ENCODE measurements around the gene LMLN.

Gene LMLN

GRCh38 chr3:198018416-198018815 is 58.4 kb downstream of the LMLN start:
- TF ChIP-seq, protein P1, sequence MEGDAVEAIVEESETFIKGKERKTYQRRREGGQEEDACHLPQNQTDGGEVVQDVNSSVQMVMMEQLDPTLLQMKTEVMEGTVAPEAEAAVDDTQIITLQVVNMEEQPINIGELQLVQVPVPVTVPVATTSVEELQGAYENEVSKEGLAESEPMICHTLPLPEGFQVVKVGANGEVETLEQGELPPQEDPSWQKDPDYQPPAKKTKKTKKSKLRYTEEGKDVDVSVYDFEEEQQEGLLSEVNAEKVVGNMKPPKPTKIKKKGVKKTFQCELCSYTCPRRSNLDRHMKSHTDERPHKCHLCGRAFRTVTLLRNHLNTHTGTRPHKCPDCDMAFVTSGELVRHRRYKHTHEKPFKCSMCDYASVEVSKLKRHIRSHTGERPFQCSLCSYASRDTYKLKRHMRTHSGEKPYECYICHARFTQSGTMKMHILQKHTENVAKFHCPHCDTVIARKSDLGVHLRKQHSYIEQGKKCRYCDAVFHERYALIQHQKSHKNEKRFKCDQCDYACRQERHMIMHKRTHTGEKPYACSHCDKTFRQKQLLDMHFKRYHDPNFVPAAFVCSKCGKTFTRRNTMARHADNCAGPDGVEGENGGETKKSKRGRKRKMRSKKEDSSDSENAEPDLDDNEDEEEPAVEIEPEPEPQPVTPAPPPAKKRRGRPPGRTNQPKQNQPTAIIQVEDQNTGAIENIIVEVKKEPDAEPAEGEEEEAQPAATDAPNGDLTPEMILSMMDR (IDR thresholded peaks at IDR 0.05; ENCODE audit: low read depth, low read length): no peak
- no peak for DNase-seq (ENCODE audit: extremely low read depth, low read depth)

GRCh38 chr3:198019115-198019514 is 59.1 kb downstream of the LMLN start:
- no peak for DNase-seq (ENCODE audit: extremely low read depth, low read depth)
- TF ChIP-seq, protein P1 (IDR thresholded peaks at IDR 0.05; ENCODE audit: low read depth, low read length): no peak

DNA sequence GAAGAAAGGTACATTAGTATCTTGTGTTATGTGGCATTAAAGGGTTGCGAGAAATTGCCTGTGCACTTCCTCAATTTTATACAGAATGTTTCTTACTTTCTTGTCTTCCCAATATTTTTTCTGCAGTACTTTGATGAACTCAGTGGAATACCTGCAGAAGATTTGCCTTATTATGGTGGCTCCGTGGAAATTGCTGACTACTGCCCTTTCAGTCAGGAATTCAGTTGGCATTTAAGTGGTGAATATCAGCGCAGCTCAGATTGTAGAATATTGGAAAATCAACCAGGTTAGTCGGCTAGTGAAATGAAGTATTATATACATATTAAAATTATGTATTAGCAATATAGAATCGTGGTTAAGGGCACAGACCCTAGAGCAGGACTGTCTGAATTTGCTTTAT is 61.3 kb downstream of the LMLN start:
- TF ChIP-seq, protein P1 (IDR thresholded peaks at IDR 0.05; ENCODE audit: low read depth, low read length): no peak
- no peak for DNase-seq (ENCODE audit: extremely low read depth, low read depth)

DNA sequence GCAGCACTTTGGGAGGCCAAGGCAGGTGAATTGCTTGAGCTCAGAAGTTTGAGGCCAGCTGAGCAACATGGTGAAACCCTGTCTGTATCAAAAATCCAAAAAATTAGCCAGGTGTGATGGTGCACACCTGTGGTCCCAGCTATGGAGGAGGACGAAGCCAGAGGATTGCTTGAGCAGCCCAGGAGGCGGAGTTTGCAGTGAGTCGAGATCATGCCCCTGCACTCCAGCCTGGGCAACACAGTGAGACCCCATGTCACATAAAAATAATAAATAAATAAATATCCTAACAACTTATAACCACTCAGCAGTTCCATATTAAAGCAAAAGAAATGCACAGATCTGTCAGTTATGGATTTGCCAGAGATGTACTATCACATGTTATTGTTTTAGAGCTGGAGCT is 62.6 kb downstream of the LMLN start:
- no peak for DNase-seq (ENCODE audit: extremely low read depth, low read depth)
- TF ChIP-seq, protein P1 (IDR thresholded peaks at IDR 0.05; ENCODE audit: low read depth, low read length): no peak

DNA sequence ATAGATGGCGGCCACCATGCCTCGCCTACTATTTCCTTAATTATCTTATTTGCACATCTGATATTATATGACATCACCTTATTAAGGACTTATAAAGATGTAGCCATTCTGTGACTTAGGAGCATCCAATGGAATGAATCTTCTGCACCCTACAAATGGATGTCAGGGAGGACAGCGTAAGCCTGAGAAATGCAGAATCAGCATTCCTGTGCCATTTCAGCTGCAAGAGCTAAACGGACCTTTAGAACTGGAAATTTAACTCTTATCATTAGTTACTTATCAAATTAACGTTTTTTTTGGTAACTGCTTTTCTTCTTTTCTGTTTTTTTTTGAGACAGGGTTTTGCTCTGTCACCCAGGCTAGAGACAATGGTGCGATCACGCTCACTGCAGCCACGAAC is 65.6 kb downstream of the LMLN start:
- DNase-seq (ENCODE audit: extremely low read depth, low read depth): no peak
- TF ChIP-seq, protein P1 (IDR thresholded peaks at IDR 0.05; ENCODE audit: low read depth, low read length): no peak

DNA sequence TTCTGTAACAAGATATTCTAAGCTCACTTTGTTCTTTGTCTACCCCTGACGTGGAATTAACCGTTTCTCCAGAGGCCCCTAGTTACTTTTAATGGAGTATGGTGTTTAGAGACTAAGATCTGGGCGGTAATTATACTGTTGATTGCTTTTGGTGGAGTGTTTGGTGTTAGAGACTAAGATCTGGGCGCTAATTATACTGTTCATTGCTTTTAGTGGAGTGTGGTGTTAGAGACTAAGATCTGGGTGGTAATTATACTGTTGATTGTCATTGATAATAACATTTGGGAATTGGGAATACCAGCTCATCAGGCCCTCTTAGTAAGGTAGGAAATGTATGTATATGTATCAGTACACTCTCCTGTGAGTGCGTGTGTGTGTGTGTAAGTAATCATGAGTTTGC is 66.6 kb downstream of the LMLN start:
- TF ChIP-seq, protein P1 (IDR thresholded peaks at IDR 0.05; ENCODE audit: low read depth, low read length): no peak
- no peak for DNase-seq (ENCODE audit: extremely low read depth, low read depth)

GRCh38 chr3:198027045-198027798 is 67.2 kb downstream of the LMLN start:
- TF ChIP-seq, protein P1 (IDR thresholded peaks at IDR 0.05; ENCODE audit: low read depth, low read length): no peak
- no peak for DNase-seq (ENCODE audit: extremely low read depth, low read depth)

Data from AG09319 (cell line).